Cardiac fibroblast (primary cell): ENCODE data around the gene MAJIN.

ENCODE experiments used
- DNase-seq, 2 donors: peaks; one replicate each; pipeline versions ENCODE4 v3.0.0 to v3.0.0-alpha.2; 2010; ENCODE audit warnings: low read depth in 2 of 2
- H3K4me3 ChIP-seq, 2 donors: replicated peaks in 1 of 2; 1 replicate in 1 of 2; 2 replicates in 1 of 2; pipeline ENCODE4 v1.5.1; 2011; ENCODE audit warnings: low read depth in 2 of 2, low read length in 2 of 2, mild to moderate bottlenecking in 2 of 2, moderate library complexity in 1 of 2
- TF ChIP-seq, protein P1 (sequence below): IDR thresholded peaks from one replicate; pipeline ENCODE4 v1.5.1; 2011; ENCODE audit warnings: low read depth, mild to moderate bottlenecking, low read length, inconsistent platforms

MAJIN gene

DNA sequence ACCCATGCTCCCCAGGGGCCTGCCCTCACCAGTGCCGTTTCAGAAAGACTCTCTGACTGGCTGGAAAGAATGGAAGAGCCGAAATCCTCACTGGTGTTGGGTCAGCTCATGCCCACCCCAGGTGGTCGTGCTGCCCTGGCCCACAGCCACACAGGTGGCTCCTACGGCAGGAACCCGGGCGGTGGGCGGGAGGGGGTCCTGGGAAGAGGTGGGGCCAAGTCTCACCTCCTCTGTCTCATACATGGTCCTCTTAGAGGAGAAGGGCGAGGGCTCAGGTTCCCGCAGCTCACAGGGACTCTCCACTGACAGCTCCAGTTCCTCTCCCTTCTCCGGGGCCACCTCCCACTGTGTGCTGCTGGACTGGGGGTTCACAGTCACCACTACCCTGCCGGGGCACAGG, 63.1 kb downstream of the MAJIN start:
- no peak overlapping the region for H3K4me3 ChIP-seq
- DNase-seq = no peak
- TF ChIP-seq, protein P1, sequence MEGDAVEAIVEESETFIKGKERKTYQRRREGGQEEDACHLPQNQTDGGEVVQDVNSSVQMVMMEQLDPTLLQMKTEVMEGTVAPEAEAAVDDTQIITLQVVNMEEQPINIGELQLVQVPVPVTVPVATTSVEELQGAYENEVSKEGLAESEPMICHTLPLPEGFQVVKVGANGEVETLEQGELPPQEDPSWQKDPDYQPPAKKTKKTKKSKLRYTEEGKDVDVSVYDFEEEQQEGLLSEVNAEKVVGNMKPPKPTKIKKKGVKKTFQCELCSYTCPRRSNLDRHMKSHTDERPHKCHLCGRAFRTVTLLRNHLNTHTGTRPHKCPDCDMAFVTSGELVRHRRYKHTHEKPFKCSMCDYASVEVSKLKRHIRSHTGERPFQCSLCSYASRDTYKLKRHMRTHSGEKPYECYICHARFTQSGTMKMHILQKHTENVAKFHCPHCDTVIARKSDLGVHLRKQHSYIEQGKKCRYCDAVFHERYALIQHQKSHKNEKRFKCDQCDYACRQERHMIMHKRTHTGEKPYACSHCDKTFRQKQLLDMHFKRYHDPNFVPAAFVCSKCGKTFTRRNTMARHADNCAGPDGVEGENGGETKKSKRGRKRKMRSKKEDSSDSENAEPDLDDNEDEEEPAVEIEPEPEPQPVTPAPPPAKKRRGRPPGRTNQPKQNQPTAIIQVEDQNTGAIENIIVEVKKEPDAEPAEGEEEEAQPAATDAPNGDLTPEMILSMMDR = no peak

DNA sequence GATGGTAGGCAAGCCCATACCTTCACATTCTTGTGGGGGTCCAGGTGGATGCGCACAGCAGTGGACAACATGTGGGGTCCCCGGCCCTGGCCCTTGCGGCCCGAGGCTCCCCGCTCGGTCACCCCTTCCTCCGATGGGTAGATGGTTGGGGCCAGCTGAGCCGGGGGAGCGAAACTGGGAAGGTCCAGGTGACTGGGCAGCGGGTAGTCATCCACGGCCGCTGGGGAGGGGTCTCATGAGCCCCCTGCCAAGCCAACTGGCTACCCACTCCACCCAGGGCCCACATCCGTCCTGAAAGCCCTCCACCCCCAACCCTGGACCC, 65.6 kb downstream of the MAJIN start:
- no peak for DNase-seq
- TF ChIP-seq, protein P1 = no peak
- no peak overlapping the region for H3K4me3 ChIP-seq

DNA sequence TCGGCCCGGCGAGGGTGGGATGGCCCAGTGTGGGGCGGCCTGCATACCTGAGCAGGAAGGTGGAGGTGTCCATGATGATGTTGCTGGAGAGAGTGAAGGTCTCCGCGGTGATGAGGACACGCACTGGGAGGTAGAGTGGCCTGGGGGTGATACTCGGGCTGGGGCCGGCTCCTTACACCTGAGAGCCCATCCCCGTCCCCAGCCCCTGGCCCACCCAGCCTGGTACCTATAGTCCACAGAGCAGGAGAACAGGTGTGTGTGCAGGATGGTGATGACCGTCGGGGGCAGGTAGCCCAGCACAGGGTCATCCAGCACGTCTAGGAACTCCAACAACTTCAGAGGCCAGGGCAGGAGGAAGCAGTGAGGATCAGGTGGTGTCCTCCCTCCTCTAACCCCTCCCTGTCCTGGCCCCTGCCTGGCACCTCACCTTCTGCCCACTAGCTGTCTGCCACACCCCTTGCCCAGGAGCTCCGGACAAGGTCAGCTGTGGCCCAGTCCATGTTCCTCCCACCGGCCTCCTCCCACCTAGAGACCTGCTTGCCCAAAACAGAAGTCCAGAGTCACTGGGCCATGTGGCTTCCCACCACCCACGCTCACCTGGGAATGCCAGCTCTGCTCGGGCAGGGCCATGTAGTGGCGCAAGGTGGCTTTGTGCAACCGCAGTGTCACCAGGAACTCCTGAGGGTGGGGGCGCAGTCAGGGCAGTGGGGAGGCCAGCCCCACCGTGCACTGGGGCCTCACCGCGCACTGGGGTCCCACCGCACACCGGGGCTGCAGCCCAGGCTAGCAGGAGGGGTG, 66.2 kb downstream of the MAJIN start:
- no peak for DNase-seq
- H3K4me3 ChIP-seq = no peak overlapping the region
- TF ChIP-seq, protein P1 = no peak

DNA sequence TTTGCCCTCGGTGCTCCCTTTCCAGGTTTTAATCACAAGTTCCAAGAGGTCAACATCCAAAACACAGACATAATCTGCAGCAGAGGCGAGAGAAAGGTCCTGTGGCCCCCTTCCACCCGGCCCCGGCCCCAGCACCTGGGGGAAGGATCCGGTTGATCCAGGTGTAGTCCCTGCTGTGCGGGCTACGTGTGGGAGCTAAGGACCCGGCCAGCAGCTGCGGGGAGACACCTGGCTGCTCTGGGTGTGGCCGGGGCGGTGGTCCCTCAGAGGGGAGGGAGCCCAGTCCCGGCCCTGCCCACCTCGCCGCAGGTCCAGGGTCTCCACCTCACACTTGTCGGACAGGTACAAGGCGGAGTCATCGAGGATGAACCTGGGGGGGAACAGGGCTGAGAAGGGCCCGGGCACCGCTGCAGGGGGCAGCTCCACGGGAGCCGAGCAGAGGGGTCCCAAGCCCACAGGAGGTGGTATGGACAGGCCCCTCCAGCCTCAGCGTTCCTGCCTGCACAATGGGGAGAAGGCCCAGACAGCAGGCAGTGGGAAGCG, 68.5 kb downstream of the MAJIN start:
- no peak overlapping the region for H3K4me3 ChIP-seq
- no peak for DNase-seq
- TF ChIP-seq, protein P1 = no peak

DNA sequence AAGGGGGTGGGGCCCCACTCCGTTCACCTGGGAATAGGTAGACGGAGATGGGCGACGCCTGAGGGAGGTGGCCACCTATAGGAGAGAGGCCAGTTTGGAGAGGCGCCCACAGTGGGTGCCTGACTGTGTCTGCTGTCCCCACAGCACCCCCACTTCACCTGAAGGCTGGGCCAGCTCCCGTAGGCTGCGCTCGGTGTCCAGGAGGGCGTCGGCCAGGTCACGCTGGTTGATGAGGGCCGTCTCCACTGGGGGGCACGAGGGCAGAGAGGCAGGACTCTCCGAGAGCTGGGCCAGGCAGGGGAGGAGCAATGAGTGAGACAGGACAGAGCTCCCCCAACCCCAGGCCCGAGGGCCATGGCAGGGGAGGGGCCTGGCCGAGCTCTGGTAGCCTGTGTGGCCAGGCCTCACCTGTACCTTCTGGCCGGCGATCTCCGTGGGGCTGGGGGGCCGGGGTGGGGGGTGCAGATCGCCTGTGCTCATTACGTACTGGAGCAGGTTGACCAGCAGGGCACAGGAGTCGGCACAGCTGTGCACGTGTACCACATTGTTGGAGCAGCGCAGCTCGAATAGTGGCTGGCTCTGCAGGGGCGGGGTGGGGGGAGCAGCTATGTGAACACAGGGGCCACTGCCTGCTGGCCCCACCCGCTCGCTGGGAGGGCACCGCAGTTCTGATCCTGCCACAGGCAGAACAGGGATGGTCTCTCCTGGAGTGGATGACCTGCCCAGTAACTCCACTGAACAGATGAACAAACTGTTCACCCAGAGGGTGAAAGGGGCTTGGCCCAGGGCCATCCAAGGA, 69.6 kb downstream of the MAJIN start:
- no peak for DNase-seq
- TF ChIP-seq, protein P1 = no peak
- no peak overlapping the region for H3K4me3 ChIP-seq

DNA sequence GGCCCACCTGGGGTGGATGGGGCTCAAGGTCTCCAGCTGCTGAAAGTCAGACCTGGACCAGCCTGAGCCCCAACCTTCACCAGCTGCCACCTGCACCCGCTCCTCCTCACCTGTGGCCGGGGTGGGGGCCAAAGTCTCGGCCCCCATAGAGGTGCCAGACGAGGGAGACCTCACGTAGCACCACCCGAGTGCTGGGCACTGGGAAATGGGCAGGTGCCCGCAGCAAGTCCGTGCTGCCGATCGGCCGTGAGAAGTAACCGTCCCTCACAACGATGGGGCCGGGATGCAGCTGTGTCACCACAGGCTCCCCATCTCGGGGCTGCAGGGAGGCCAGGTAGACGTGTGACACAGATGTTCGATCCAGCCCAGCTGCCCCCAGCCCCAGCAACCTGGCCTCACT, 71.1 kb downstream of the MAJIN start:
- TF ChIP-seq, protein P1 = no peak

More for the DNA sequence above, 71.1 kb downstream of the MAJIN start:
- DNase-seq = no peak
- H3K4me3 ChIP-seq = no peak overlapping the region
